Measurements from ENCODE around the gene EML5. TPM values are rescaled to one million over a fixed set of nuclear protein-coding genes. Genes with fewer than 3 reads are reported as not detected.
"Not testable (repeated sequence)": the region's sequence is repeated elsewhere in the genome, so short reads cannot be mapped to it uniquely, and the experiment has no call there.

The EML5 gene
- total and polyA plus RNA-seq, 7 donors: under 0.01 to 6.1 (median 2.5) TPM

DNA sequence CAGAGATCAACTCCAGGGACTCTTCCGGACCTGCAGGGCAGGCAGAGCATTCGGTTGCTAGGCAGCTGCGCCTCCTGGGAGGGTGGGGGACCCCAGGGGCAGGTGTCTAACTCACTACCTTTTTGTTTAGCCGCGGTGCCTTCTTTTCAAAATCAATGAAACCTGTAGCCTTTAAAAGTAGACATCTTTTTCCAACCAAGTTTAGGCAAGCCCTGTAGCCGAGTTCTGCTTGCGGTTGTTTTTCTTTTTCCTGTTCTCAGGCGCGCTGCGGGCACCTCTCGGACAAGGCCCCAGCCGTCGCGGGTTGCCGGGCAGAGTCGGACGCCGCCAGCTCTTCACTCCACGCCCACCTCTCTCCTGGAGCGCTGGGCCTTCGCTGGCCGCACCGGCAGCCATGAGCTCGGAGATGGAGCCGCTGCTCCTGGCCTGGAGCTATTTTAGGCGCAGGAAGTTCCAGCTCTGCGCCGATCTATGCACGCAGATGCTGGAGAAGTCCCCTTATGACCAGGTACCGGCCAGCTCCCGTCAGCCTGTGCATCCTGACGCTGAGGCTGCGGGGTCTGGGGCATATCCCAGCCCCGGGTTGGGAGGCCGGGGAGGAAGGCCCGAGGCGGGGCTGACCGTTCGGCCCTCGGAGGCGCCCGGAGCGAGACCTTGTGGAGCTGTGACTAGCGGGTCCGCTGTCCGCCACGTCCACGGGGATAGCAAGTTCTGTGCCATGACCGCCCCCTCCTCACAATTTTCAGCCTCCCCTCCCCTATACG lies 31.7 kb upstream of the EML5 start, which contains the start of gene TTC8:
TTC8 (plus strand) TSS at position 338 of the 764 bp plus-strand sequence; CDS start at position 395, 57 bp downstream.
- Histone ChIP-seq H3K4me1 (peaks cover 0 to 24% (median 9%) of the 10 kb centered on the region in 4 donors), H3K27ac (peak within 1 kb of the TSS; percentile 83 to 91 (median 84)), H3K27me3 (no peaks in the 10 kb centered on the region), H3K4me3 (peak within 1 kb of the TSS; percentile 58 to 81 (median 64)), H3K9me3 (no peaks in the 10 kb centered on the region), H3K36me3 (no peaks in the 10 kb centered on the region)
- intact Hi-C loops (cut with DNase I): loop anchor here (2.0 to 10.0 kb wide), 2 partner anchors 32 to 270 kb away; partner anchors contain the start of genes EML5 and PTPN21
- WGBS, 2 donors: 1% methylated on average over 50 of the region's 50 CpGs
- peak; percentile 81 to 92 (median 86) for TF ChIP-seq POLR2AphosphoS5 (IDR thresholded peaks at IDR 0.05)
- TF ChIP-seq EP300 (IDR thresholded peaks at IDR 0.05): no peak
- TF ChIP-seq, protein P1, sequence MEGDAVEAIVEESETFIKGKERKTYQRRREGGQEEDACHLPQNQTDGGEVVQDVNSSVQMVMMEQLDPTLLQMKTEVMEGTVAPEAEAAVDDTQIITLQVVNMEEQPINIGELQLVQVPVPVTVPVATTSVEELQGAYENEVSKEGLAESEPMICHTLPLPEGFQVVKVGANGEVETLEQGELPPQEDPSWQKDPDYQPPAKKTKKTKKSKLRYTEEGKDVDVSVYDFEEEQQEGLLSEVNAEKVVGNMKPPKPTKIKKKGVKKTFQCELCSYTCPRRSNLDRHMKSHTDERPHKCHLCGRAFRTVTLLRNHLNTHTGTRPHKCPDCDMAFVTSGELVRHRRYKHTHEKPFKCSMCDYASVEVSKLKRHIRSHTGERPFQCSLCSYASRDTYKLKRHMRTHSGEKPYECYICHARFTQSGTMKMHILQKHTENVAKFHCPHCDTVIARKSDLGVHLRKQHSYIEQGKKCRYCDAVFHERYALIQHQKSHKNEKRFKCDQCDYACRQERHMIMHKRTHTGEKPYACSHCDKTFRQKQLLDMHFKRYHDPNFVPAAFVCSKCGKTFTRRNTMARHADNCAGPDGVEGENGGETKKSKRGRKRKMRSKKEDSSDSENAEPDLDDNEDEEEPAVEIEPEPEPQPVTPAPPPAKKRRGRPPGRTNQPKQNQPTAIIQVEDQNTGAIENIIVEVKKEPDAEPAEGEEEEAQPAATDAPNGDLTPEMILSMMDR (IDR thresholded peaks at IDR 0.05): no peak
- peak; percentile 55 to 62 for TF ChIP-seq POLR2A (IDR thresholded peaks at IDR 0.05)
- peak; percentile 90 for DNase-seq

DNA sequence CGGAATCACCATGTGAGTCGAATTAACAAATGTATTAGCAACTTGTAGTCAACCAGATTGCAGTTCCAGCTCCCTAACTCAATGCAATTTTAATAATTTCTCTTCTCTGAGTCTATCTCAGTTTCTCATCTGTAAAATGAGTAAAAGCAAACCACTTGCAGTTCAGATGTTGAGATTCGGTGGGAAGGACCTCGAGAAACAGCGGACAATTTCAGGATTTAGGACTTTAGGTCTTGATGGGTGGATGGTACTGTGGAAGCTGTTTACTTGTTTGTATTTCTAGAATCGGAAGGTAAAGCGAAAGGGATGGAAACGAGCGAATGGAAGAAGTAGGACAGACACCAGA lies 31.2 kb upstream of the EML5 start:
- H3K36me3 ChIP-seq: no peaks in the 10 kb centered on the region
- WGBS, 2 donors: 3 to 10% methylated on average over 9 of the region's 9 CpGs
- intact Hi-C loops (cut with DNase I): loop anchor here (2.0 to 10.0 kb wide), 2 partner anchors 31 to 269 kb away; partner anchors contain the start of genes EML5 and PTPN21
- peaks cover 0 to 19% (median 9%) of the 10 kb centered on the region in 4 donors for H3K4me1 ChIP-seq
- no peak for TF ChIP-seq POLR2A (IDR thresholded peaks at IDR 0.05)
- no peak for TF ChIP-seq POLR2AphosphoS5 (IDR thresholded peaks at IDR 0.05)
- TF ChIP-seq EP300 (IDR thresholded peaks at IDR 0.05): no peak
- TF ChIP-seq, protein P1 (IDR thresholded peaks at IDR 0.05): no peak
- no peak for DNase-seq
- H3K9me3 ChIP-seq: no peaks in the 10 kb centered on the region
- H3K27me3 ChIP-seq: no peaks in the 10 kb centered on the region
- peak overlapping the region; percentile 83 to 91 (median 84) for H3K27ac ChIP-seq
- H3K4me3 ChIP-seq: peak overlapping the region; percentile 58 to 81 (median 64)

DNA sequence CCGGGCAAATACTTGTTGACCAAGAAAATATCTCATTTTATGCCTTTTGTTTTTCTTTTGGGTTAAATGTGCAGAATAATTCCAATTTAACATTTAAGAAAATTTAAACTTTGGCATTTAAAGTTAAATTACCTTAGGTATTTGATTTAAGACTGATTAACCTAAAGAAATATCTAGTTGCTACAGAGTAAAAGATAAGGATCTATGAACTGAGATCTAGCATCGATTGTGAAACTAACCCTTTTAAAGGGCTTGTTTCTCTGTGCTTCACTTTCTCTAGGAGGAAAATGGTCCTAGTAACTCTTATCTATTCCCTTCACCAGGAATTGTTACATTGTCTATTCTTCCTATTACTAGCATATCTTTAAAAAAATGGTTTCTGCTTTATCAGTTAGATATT lies 29.1 kb upstream of the EML5 start:
- H3K27ac ChIP-seq: no peak overlapping the region
- peaks cover 0 to 10% (median 8%) of the 10 kb centered on the region in 4 donors for H3K4me1 ChIP-seq
- no peaks in the 10 kb centered on the region for H3K27me3 ChIP-seq
- TF ChIP-seq POLR2A (IDR thresholded peaks at IDR 0.05) (no peak), EP300 (IDR thresholded peaks at IDR 0.05) (no peak), POLR2AphosphoS5 (IDR thresholded peaks at IDR 0.05) (no peak)
- TF ChIP-seq, protein P1 (IDR thresholded peaks at IDR 0.05): no peak
- 66 to 69% methylated on average over 2 of the region's 2 CpGs for WGBS, 2 donors
- no peak overlapping the region for H3K4me3 ChIP-seq
- no peaks in the 10 kb centered on the region for H3K36me3 ChIP-seq
- intact Hi-C loops (cut with DNase I): loop anchor here (10.0 kb wide), 1 partner anchor 267 kb away; the partner anchor contains the start of gene PTPN21
- DNase-seq: no peak
- H3K9me3 ChIP-seq: no peaks in the 10 kb centered on the region

DNA sequence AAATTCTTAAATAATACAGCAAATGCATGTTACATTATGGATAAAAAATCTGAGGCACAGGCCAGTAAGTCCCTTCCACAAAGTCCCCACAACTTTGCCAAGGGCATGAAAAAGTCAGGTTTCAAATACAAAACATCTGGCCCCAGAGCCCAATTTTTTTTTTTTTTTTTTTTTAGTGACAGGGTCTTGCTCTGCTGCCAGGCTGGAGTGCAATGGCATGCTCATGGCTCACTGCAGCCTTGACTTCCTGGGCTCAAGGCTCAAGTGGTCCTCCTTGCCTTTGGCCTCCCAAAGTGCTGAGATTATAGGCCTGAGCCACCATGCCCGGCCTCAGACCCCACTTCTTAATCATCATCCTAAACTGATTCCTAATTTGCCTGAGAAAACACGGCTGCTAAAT lies 28.6 kb upstream of the EML5 start:
- WGBS, 2 donors: 85 to 93% methylated on average over 2 of the region's 2 CpGs
- no peak overlapping the region for H3K27ac ChIP-seq
- H3K9me3 ChIP-seq: no peaks in the 10 kb centered on the region
- H3K4me3 ChIP-seq: no peak overlapping the region
- no peak for TF ChIP-seq POLR2A (IDR thresholded peaks at IDR 0.05)
- no peak for TF ChIP-seq EP300 (IDR thresholded peaks at IDR 0.05)
- TF ChIP-seq, protein P1 (IDR thresholded peaks at IDR 0.05): no peak
- no peak for TF ChIP-seq POLR2AphosphoS5 (IDR thresholded peaks at IDR 0.05)
- no peak for DNase-seq
- H3K36me3 ChIP-seq: no peaks in the 10 kb centered on the region
- peaks cover 0 to 10% (median 8%) of the 10 kb centered on the region in 4 donors for H3K4me1 ChIP-seq
- intact Hi-C loops (cut with DNase I): loop anchor here (10.0 kb wide), 1 partner anchor 267 kb away; the partner anchor contains the start of gene PTPN21
- H3K27me3 ChIP-seq: no peaks in the 10 kb centered on the region

DNA sequence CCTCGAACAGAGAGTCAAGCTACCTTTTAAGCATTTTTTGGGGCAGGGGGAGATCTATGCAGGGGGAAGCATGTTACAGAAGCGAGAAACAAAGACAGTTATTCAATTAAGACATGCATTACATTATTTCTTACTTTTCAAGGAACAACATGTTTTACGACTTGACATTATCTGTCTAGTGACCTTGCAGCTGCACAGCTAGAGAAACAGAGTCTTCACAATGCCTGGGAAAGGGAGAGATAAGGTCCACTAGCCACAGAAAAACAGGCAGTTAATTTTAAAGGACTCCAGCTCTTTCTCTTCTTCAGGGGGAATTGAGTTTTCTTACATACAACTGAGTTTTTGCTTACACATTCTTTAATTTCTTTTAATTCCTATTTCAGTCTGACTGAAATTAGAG lies 26.9 kb upstream of the EML5 start:
- DNase-seq, H3K27me3 ChIP-seq, H3K4me3 ChIP-seq, H3K36me3 ChIP-seq, H3K27ac ChIP-seq, H3K4me1 ChIP-seq, H3K9me3 ChIP-seq: not testable (repeated sequence)
- 60 to 70% methylated on average over 3 of the region's 3 CpGs for WGBS, 2 donors
- intact Hi-C loops (cut with DNase I): loop anchor here (10.0 kb wide), 1 partner anchor 265 kb away; the partner anchor contains the start of gene PTPN21

Data from sigmoid colon (tissue), 7 donors.